Purkinje cell (primary cell): ENCODE measurements around the gene FAM161A. TPM values are rescaled to one million over a fixed set of nuclear protein-coding genes. Genes with fewer than 3 reads are reported as not detected.

Source experiments
- polyA plus RNA-seq: library from polyadenylated mRNA; unstranded; fragments of >200 nt; fragmentation: Nextera tagmentation; gene quantifications from 2 replicates; pipeline ENCODE4 v1.2.1, GENCODE V29; 2014

FAM161A gene, protein sequence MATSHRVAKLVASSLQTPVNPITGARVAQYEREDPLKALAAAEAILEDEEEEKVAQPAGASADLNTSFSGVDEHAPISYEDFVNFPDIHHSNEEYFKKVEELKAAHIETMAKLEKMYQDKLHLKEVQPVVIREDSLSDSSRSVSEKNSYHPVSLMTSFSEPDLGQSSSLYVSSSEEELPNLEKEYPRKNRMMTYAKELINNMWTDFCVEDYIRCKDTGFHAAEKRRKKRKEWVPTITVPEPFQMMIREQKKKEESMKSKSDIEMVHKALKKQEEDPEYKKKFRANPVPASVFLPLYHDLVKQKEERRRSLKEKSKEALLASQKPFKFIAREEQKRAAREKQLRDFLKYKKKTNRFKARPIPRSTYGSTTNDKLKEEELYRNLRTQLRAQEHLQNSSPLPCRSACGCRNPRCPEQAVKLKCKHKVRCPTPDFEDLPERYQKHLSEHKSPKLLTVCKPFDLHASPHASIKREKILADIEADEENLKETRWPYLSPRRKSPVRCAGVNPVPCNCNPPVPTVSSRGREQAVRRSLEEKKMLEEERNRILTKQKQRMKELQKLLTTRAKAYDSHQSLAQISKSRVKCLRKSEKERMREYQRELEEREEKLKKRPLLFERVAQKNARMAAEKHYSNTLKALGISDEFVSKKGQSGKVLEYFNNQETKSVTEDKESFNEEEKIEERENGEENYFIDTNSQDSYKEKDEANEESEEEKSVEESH
- 3.0 TPM in 2 replicates for polyA plus RNA-seq

DNA sequence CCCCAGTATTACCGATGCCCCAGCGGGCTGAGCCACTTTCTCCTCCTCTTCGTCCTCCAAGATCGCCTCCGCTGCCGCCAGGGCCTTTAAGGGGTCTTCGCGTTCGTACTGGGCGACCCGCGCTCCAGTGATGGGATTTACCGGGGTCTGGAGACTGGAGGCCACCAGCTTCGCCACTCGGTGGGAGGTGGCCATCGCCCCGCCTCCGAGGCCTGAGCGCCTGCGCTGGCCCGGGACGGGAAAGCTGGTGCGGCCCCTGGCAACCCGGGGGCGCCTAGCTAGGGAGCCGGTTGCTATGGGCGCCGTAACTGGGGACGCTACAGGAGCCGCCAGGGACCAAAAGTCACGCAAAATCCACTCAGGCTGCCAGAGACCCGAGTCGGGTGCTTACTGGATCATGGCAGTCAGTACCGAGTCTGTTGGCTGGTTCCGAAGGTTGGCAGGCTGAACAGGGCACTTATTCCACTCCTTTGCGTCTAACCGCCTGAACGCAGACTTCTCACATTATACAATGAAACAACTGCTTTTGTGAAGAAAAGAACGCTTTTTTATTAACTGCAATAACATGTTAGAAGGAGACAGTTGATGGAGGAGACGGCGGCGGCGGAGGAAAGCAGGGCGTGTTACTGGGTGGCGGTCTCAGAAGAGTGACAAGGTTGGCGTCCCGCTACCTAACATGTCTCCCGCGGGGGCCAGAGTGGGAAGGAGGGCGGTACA lies at the start of gene FAM161A:
FAM161A (minus strand) TSS at position 214 of the 717 bp plus-strand sequence; CDS start at position 195, 19 bp downstream.

DNA sequence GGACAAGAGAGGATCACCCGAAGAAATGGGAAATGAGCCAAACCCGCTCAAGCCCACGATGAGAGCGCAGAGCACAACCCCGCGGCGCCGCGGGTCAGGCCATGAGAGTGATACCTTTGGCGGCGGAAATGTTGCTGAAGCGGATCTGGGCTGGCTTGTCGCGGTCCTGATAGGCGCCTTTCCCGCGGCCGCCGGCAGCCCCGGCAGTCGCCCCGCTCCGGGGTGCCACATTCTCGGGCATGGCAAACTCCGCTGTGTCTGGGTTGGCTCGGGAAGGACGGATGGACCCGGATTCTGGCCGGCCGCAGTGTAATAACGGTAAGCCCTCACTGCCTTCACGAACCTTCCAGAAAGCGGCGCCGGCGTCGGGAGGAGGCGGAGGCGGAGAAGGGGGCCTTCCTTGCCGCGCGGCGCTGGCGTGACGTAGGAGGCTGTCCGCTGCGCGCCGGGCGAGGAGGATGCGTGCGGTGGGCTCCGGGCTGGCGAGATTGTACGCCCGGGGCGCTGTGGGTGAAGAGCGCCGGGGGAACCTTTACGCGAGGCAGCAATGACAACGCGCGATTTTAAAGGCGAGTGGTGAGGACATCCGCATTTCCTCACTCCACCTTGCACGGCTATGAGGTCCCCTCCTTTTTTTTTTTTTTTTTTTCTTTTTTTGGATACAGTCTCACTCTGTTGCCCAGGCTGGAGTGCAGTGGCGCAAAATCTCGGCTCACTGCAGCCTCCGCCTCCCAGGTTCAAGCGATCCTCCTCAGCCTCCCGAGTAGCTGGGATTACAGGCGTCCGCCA lies 34.6 kb upstream of the FAM161A start, which contains the start of gene CCT4:
CCT4 (minus strand) TSS at position 390 of the 789 bp plus-strand sequence; CDS start at position 241, 149 bp downstream.

Other genes starting within 250 kb of the FAM161A start
- 175 and 192 TPM in 2 replicates for gene CCT4, start 34.6 kb upstream of the FAM161A start, polyA plus RNA-seq
- gene COMMD1, start 51.6 kb upstream of the FAM161A start, polyA plus RNA-seq: 110 and 176 TPM in 2 replicates